ENCODE data around the gene CDH12.
"Not testable (repeated sequence)": the region's sequence is repeated elsewhere in the genome, so short reads cannot be mapped to it uniquely, and the experiment has no call there.

Gene CDH12

DNA sequence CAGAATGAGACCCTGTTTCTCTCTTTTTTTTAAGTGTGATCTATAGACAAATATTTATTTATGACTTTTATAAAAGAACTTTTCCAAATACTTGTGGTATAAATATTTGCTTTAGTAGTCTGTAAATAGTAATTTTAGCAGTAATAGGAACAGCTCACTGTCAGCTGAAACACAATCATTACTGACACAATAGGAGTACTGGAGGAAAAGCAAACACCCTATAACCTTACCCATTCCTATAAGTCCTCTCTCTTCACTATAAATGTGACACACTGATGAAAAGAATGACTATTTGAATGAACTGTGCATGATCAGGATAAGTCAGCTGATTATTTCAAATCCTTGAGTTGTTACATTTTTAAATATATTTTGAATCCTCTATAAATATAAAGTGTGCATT, 72.4 kb downstream of the CDH12 start:
- in situ Hi-C loops (cut with MboI; ENCODE audit: low pct_unique_long_range_greater_than_20kb, low sequenced_read_pairs, unreplicated experiment): no loop called here
- TF ChIP-seq, protein P1, sequence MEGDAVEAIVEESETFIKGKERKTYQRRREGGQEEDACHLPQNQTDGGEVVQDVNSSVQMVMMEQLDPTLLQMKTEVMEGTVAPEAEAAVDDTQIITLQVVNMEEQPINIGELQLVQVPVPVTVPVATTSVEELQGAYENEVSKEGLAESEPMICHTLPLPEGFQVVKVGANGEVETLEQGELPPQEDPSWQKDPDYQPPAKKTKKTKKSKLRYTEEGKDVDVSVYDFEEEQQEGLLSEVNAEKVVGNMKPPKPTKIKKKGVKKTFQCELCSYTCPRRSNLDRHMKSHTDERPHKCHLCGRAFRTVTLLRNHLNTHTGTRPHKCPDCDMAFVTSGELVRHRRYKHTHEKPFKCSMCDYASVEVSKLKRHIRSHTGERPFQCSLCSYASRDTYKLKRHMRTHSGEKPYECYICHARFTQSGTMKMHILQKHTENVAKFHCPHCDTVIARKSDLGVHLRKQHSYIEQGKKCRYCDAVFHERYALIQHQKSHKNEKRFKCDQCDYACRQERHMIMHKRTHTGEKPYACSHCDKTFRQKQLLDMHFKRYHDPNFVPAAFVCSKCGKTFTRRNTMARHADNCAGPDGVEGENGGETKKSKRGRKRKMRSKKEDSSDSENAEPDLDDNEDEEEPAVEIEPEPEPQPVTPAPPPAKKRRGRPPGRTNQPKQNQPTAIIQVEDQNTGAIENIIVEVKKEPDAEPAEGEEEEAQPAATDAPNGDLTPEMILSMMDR (IDR thresholded peaks at IDR 0.05; ENCODE audit: extremely low read depth, insufficient read depth, missing control alignments): no peak
- DNase-seq (ENCODE audit: low spot score): no peak

GRCh38 chr5:22779499-22779898, 73.6 kb downstream of the CDH12 start:
- TF ChIP-seq, protein P1 (IDR thresholded peaks at IDR 0.05; ENCODE audit: extremely low read depth, insufficient read depth, missing control alignments): no peak
- no peak for DNase-seq (ENCODE audit: low spot score)
- in situ Hi-C loops (cut with MboI; ENCODE audit: low pct_unique_long_range_greater_than_20kb, low sequenced_read_pairs, unreplicated experiment): no loop called here

DNA sequence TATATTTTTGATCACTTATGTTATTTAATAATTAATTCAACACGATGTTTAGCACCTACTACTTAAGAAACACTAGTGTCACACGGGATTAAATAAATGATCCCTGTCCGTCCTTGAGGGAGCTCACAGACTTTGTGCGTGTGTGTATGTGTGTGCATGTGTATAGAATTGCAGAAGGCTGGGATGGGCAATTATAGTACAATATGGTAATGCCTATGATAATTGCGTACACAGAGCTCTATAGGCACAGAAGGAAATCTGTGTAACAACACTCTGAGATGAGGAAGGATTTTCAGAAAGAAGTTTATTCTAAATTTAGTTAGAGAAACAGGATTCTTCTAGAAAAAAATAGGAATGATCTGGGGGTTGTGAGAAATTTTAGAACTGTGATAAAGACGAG, 76.9 kb downstream of the CDH12 start:
- DNase-seq (ENCODE audit: low spot score): no peak
- TF ChIP-seq, protein P1 (IDR thresholded peaks at IDR 0.05; ENCODE audit: extremely low read depth, insufficient read depth, missing control alignments): no peak
- in situ Hi-C loops (cut with MboI; ENCODE audit: low pct_unique_long_range_greater_than_20kb, low sequenced_read_pairs, unreplicated experiment): no loop called here

DNA sequence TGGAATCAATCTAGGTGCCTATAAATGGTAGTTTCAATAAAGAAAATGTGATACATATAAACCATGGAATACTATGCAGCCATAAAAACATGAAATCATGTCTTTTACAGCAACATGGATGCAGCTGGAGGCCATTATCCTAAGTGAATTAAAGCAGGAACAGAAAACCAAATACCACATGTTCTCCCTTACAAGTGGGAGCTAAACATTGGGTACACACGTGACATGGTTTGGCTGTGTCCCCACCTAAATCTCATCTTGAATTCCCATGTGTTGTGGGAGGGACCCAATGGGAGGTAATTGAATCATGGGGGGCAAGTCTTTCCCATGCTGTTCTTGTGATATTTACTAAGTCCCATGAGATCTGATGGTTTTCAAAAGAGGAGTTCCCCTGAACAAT, 78.9 kb downstream of the CDH12 start:
- in situ Hi-C loops (cut with MboI; ENCODE audit: low pct_unique_long_range_greater_than_20kb, low sequenced_read_pairs, unreplicated experiment): not testable (repeated sequence)

GRCh38 chr5:22764736-22765135, 88.4 kb downstream of the CDH12 start:
- TF ChIP-seq, protein P1 (IDR thresholded peaks at IDR 0.05; ENCODE audit: extremely low read depth, insufficient read depth, missing control alignments): no peak
- DNase-seq (ENCODE audit: low spot score): no peak
- in situ Hi-C loops (cut with MboI; ENCODE audit: low pct_unique_long_range_greater_than_20kb, low sequenced_read_pairs, unreplicated experiment): no loop called here

More for the DNA sequence above, 78.9 kb downstream of the CDH12 start:
- not testable (repeated sequence) for DNase-seq (ENCODE audit: low spot score)

DNA sequence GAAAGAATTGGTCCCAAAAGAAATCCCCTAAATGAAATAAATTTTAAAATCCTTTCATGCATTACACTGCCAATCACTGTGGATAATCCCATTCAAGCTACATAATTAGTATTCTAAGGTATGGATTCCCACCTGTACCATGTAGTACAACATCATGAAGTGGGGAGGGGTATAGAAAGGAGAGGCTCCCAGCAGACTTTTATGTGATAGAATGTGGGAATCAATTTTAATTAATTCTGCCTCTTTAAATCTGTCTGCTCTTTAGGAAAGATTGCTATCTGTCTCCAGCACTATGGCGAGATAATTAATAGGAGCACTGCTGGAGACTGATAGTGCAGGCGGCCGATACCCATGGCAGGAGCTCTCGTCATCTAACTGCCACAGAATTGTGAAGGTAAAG, 95.4 kb downstream of the CDH12 start:
- in situ Hi-C loops (cut with MboI; ENCODE audit: low pct_unique_long_range_greater_than_20kb, low sequenced_read_pairs, unreplicated experiment): no loop called here
- no peak for DNase-seq (ENCODE audit: low spot score)
- TF ChIP-seq, protein P1 (IDR thresholded peaks at IDR 0.05; ENCODE audit: extremely low read depth, insufficient read depth, missing control alignments): no peak

DNA sequence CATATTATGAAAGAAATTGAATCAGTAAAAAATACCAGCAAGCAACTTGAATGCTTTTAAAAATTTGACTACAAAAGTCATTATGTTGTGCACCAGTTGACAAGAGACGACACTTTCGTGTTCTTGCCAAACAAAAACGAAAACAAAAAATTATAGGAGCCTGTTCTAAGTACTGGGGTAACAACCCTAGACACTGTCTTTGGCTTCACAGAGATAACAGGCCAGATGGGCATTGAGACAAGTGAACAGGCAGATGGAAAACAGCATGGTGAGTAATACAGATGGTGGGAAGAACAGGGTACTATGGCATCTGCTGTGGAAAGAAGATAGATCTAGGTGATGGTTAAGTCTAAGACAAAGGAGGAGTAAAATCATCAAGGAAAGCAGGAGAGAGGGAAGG, 99.0 kb downstream of the CDH12 start:
- no peak for DNase-seq (ENCODE audit: low spot score)
- TF ChIP-seq, protein P1 (IDR thresholded peaks at IDR 0.05; ENCODE audit: extremely low read depth, insufficient read depth, missing control alignments): no peak
- in situ Hi-C loops (cut with MboI; ENCODE audit: low pct_unique_long_range_greater_than_20kb, low sequenced_read_pairs, unreplicated experiment): no loop called here
